AG04449 (cell line): Measurements from ENCODE around the gene CD180.

ENCODE experiments used
- CTCF ChIA-PET: fragments of 350-600 bp; formaldehyde crosslinking; extraction: SDS; loops from one replicate; lab custom pipeline; 2021; ENCODE audit warnings: antibody characterized with exemption; lab: Yijun Ruan, JAX
- POLR2A ChIA-PET: fragments of 400-600, 350-600 bp; formaldehyde crosslinking; extraction: SDS; loops from one replicate; lab custom pipeline; 2020; ENCODE audit warnings: antibody characterized with exemption, inconsistent platforms; lab: Yijun Ruan, JAX
- DNase-seq: peaks from one replicate; pipeline ENCODE4 v3.0.0-alpha.2; 2010; ENCODE audit warnings: low read depth, low spot score
- H3K4me3 ChIP-seq: 2 replicates; pipeline ENCODE4 v1.5.1; 2011; ENCODE audit warnings: low read depth, mild to moderate bottlenecking, control low read depth, low read length
- CTCF ChIP-seq: IDR thresholded peaks from one replicate; pipeline ENCODE4 v1.5.1; 2011; ENCODE audit warnings: mild to moderate bottlenecking, moderate library complexity, low read length, control low read depth, inconsistent platforms; ENCODE audit not compliant: insufficient read depth; ENCODE audit errors: missing control alignments

The CD180 gene

GRCh38 chr5:67193439-67193807 lies 3.2 kb downstream of the CD180 start:
- no peak for TF ChIP-seq CTCF
- ChIA-PET CTCF (interaction anchor here (1.3 kb wide), 1 partner anchor 29 kb away, joined by 3 read pairs; no protein-coding TSS in a partner anchor), POLR2A (no interaction called here)
- no peak for DNase-seq
- no peak overlapping the region for H3K4me3 ChIP-seq

- CTCF ChIA-PET = interaction anchor here (1.3 kb wide), 1 partner anchor 29 kb away, joined by 3 read pairs; no protein-coding TSS in a partner anchor
- POLR2A ChIA-PET = no interaction called here
- TF ChIP-seq CTCF = no peak
- DNase-seq = no peak
- no peak overlapping the region for H3K4me3 ChIP-seq
Observed at GRCh38 chr5:67192719-67193438, 3.7 kb downstream of the CD180 start.

GRCh38 chr5:67190861-67191260 lies 5.7 kb downstream of the CD180 start:
- no peak overlapping the region for H3K4me3 ChIP-seq
- CTCF ChIA-PET = no interaction called here
- POLR2A ChIA-PET = no interaction called here
- no peak for TF ChIP-seq CTCF
- no peak for DNase-seq

- CTCF ChIA-PET = no interaction called here
- POLR2A ChIA-PET = no interaction called here
- H3K4me3 ChIP-seq = no peak overlapping the region
- DNase-seq = no peak
- no peak for TF ChIP-seq CTCF
Observed at GRCh38 chr5:67190410-67190809, 6.2 kb downstream of the CD180 start.

GRCh38 chr5:67189931-67190330 lies 6.7 kb downstream of the CD180 start:
- H3K4me3 ChIP-seq = no peak overlapping the region
- ChIA-PET POLR2A (no interaction called here), CTCF (no interaction called here)
- DNase-seq = no peak
- no peak for TF ChIP-seq CTCF

GRCh38 chr5:67189079-67189354 lies 7.6 kb downstream of the CD180 start:
- no peak for TF ChIP-seq CTCF
- ChIA-PET POLR2A (no interaction called here), CTCF (no interaction called here)
- H3K4me3 ChIP-seq = no peak overlapping the region
- DNase-seq = no peak
